Esophagus muscularis mucosa (tissue), 4 donors: ENCODE data around the gene C15orf39.

Source experiments
- CTCF ChIP-seq, 3 experiments: fragments of 200-600 bp in 2 of 3; fragments of 450-650 bp in 1 of 3; sonication (generic) in 2 of 3; IDR thresholded peaks; one replicate each; pipeline ENCODE4 v1.5.1; 2017 to 2019; ENCODE audit warnings: antibody characterized with exemption in 3 of 3, mild to moderate bottlenecking in 2 of 3, moderate library complexity in 1 of 3
- EP300 ChIP-seq: sonication (generic); formaldehyde crosslinking; IDR thresholded peaks from one replicate; pipeline ENCODE4 v1.6.1; 2017; ENCODE audit warnings: antibody characterized with exemption
- POLR2A ChIP-seq: fragments of 450-650 bp; IDR thresholded peaks from one replicate; pipeline ENCODE4 v1.6.1; 2017; ENCODE audit warnings: antibody characterized with exemption, moderate library complexity, mild to moderate bottlenecking, low read depth

- TF ChIP-seq EP300 = no peak
- TF ChIP-seq CTCF (IDR thresholded peaks at IDR 0.05) = no peak
- TF ChIP-seq POLR2A = no peak
Observed at GRCh38 chr15:75232252-75232813, 30.7 kb downstream of the C15orf39 start.
